K562 (cell line): Measurements from ENCODE around the gene TAS2R40. TPM values are rescaled to one million over a fixed set of nuclear protein-coding genes. Genes with fewer than 3 reads are reported as not detected.

Experiments
- ATAC-seq: fragments of 200-7000 bp; cut with Tn5 transposase; 3 replicates; pipeline ENCODE4 v1.9.1; 2020; ENCODE audit warnings: moderate library complexity
- BruUV-seq: library from RNA; stranded (reverse); fragments of 400-500 nt; replicated peaks from 2 replicates; lab custom pipeline; 2021; lab: Mats Ljungman, UMichigan
- CTCF ChIA-PET: fragments of 300-600 bp; formaldehyde crosslinking; extraction: SDS; loops from one replicate; lab custom pipeline; 2021; ENCODE audit warnings: low intra/inter-chr PET ratio; lab: Yijun Ruan, JAX
- POLR2A ChIA-PET: fragments of 300-600, 350-650 bp; sonication (Branson Sonifier 250); formaldehyde crosslinking; extraction: SDS; loops from one replicate; lab custom pipeline; 2021; ENCODE audit warnings: antibody characterized with exemption, inconsistent platforms; lab: Yijun Ruan, JAX
- DNase-seq, 4 experiments: peaks; one replicate each; pipeline versions ENCODE4 v3.0.0 to v3.0.0-alpha.2; 2011 to 2018; ENCODE audit warnings: low spot score in 3 of 4, mixed read lengths in 3 of 4; ENCODE audit errors: extremely low read depth in 1 of 4
- FAIRE-seq: peaks from 2 replicates; lab custom pipeline; 2011; peaks lifted over from hg19 to GRCh38; lab: Jason Lieb, UNC
- H2AFZ ChIP-seq: 2 replicates; pipeline ENCODE4 v1.6.0; 2011; ENCODE audit warnings: low read depth, low read length, control low read depth, inconsistent platforms
- H3K27ac ChIP-seq: fragments of 200-600 bp; 3 replicates; pipeline ENCODE4 v1.8.0; 2011; ENCODE audit warnings: low read depth, mild to moderate bottlenecking, control low read depth, inconsistent platforms, low read length, moderate library complexity, mixed read lengths; ENCODE audit errors: extremely low read depth
- H3K27me3 ChIP-seq, 2 experiments: fragments of 300-600 bp in 1 of 2; 2 replicates in 1 of 2; 3 replicates in 1 of 2; pipeline versions ENCODE4 v1.6.0 to v1.8.0; 2011; ENCODE audit warnings: inconsistent platforms in 2 of 2, low read length in 2 of 2, mild to moderate bottlenecking in 1 of 2, mixed read lengths in 1 of 2, moderate library complexity in 1 of 2; ENCODE audit not compliant: control insufficient read depth in 2 of 2, insufficient read depth in 2 of 2
- H3K36me3 ChIP-seq: fragments of 300-600 bp; 3 replicates; pipeline ENCODE4 v1.8.0; 2011; ENCODE audit warnings: mild to moderate bottlenecking, low read length, inconsistent platforms; ENCODE audit not compliant: control insufficient read depth, insufficient read depth
- H3K4me1 ChIP-seq, 2 experiments: fragments of 200-600 bp in 1 of 2; replicated peaks in 1 of 2; 2 replicates in 1 of 2; 3 replicates in 1 of 2; pipeline versions ENCODE4 v1.5.1 to v1.8.0; 2011; ENCODE audit warnings: inconsistent platforms in 2 of 2, low read length in 2 of 2, mild to moderate bottlenecking in 1 of 2, mixed read lengths in 1 of 2, moderate library complexity in 1 of 2; ENCODE audit not compliant: control insufficient read depth in 2 of 2, insufficient read depth in 2 of 2
- H3K4me2 ChIP-seq: 2 replicates; pipeline ENCODE4 v1.6.1; 2011; ENCODE audit warnings: low read length, control low read depth, inconsistent platforms, mixed read lengths; ENCODE audit not compliant: insufficient read depth
- H3K4me3 ChIP-seq: fragments of 200-600 bp; sonication (generic), shearing (Covaris generic); 2 replicates; pipeline ENCODE4 v1.5.1; 2016; ENCODE audit warnings: control low read depth, inconsistent platforms
- H3K79me2 ChIP-seq: fragments of 200-600 bp; 3 replicates; pipeline ENCODE4 v1.8.0; 2011; ENCODE audit warnings: low read length, inconsistent platforms; ENCODE audit not compliant: control insufficient read depth, insufficient read depth
- H3K9ac ChIP-seq, 2 experiments: 2 replicates each; pipeline versions ENCODE4 v1.6.0 to v1.6.1; 2011; ENCODE audit warnings: low read depth in 2 of 2, low read length in 2 of 2, control low read depth in 1 of 2, inconsistent platforms in 1 of 2, mild to moderate bottlenecking in 1 of 2, mixed read lengths in 1 of 2; ENCODE audit not compliant: insufficient read depth in 1 of 2
- H3K9me1 ChIP-seq: one replicate; pipeline ENCODE4 v1.6.0; 2011; ENCODE audit warnings: inconsistent platforms, mild to moderate bottlenecking, low read length, moderate library complexity; ENCODE audit not compliant: control insufficient read depth, insufficient read depth
- H3K9me3 ChIP-seq: replicated peaks from 2 replicates; pipeline ENCODE4 v1.5.1; 2011; ENCODE audit warnings: low read depth, low read length, inconsistent platforms; ENCODE audit not compliant: control insufficient read depth, insufficient read depth
- H4K20me1 ChIP-seq: replicated peaks from 2 replicates; pipeline ENCODE4 v1.6.1; 2011; ENCODE audit warnings: low read length, inconsistent platforms, mixed read lengths; ENCODE audit not compliant: control insufficient read depth, insufficient read depth
- CCNT2 ChIP-seq: IDR thresholded peaks from 2 replicates; pipeline ENCODE4 v1.6.1; 2011; ENCODE audit warnings: borderline replicate concordance, low read depth, mild to moderate bottlenecking, moderate library complexity, mixed read lengths, low read length; ENCODE audit not compliant: insufficient read length; ENCODE audit errors: extremely low read depth
- HLTF ChIP-seq: fragments of 450-650 bp; IDR thresholded peaks from 2 replicates; pipeline ENCODE4 v1.6.1; 2016
- MEF2A ChIP-seq: IDR thresholded peaks from 2 replicates; pipeline ENCODE4 v1.6.1; 2011; ENCODE audit warnings: low read depth, mild to moderate bottlenecking, low read length, moderate library complexity; ENCODE audit not compliant: control insufficient read depth
- NCOA1 ChIP-seq: fragments of 450-650 bp; IDR thresholded peaks from 2 replicates; pipeline ENCODE4 v1.6.1; 2016; ENCODE audit warnings: low read depth
- NFE2 ChIP-seq: IDR thresholded peaks from 2 replicates; pipeline ENCODE4 v1.6.1; 2014; ENCODE audit warnings: antibody characterized with exemption, low read depth
- SREBF1 ChIP-seq: fragments of 150-350 bp; IDR thresholded peaks from 2 replicates; pipeline ENCODE4 v1.6.1; 2014; ENCODE audit warnings: antibody characterized with exemption, low read depth, low read length, borderline replicate concordance
- TGIF2 ChIP-seq: sonication (generic); formaldehyde crosslinking; IDR thresholded peaks from 2 replicates; pipeline ENCODE4 v1.8.1; 2022; ENCODE audit warnings: mild to moderate bottlenecking, missing genetic modification reagents, moderate library complexity
- ZBTB11 ChIP-seq, 3 experiments: fragments of 200-800 bp in 1 of 3; fragments of 250-450 bp in 1 of 3; fragments of 450-650 bp in 1 of 3; sonication (Bioruptor Pico) in 1 of 3; sonication (Bioruptor generic) in 1 of 3; formaldehyde crosslinking in 1 of 3; IDR thresholded peaks; 2 replicates each; pipeline versions ENCODE4 v1.6.1 to v1.8.0; 2016 to 2022; ENCODE audit warnings: mild to moderate bottlenecking in 2 of 3, missing genetic modification characterization in 2 of 3, missing compliant biosample characterization in 1 of 3, moderate library complexity in 1 of 3
- ZBTB7A ChIP-seq: IDR thresholded peaks from 2 replicates; pipeline ENCODE4 v1.6.1; 2011; ENCODE audit warnings: low read depth, mild to moderate bottlenecking, low read length, moderate library complexity, borderline replicate concordance; ENCODE audit not compliant: control insufficient read depth
- WGBS: fragments of 100-300 bp; shearing (Covaris generic); methylation state at CpG from one replicate; pipeline ENCODE4 v1.1.6; 2016; ENCODE audit warnings: low coverage, mixed read lengths; ENCODE audit not compliant: insufficient coverage; ENCODE audit errors: missing lambda C conversion rate; 5-methylcytosine and 5-hydroxymethylcytosine counted together
- in situ Hi-C: fragments of 300-500 bp; cut with MboI; formaldehyde crosslinking; loops from 4 replicates; pipeline ENCODE4 v1.15.0; 2018; ENCODE audit warnings: inconsistent platforms, mixed read lengths
- intact Hi-C: fragments of 100-400 bp; cut with micrococcal nuclease; formaldehyde crosslinking; loops from 2 replicates; pipeline ENCODE4 v1.14.2; 2022
- polyA plus RNA-seq, 8 experiments: library from polyadenylated mRNA; depleted of rRNA in 4 of 8; stranded (reverse) in 5 of 8; unstranded in 3 of 8; fragments of >200 nt; fragmentation: Nextera tagmentation in 2 of 8; fragmentation: Illumina TruSeq in 1 of 8; extraction: Ambion mirVana in 2 of 8; extraction: Trizol in 1 of 8; gene quantifications; 2 replicates each; pipeline versions ENCODE4 v1.2.1 to v1.2.3, GENCODE V29; 2011 to 2014; ENCODE audit warnings: inconsistent platforms in 1 of 8, missing spikeins in 1 of 8
- total RNA-seq, 7 experiments: library from RNA; depleted of rRNA in 6 of 7; stranded (reverse); fragments of >200 nt in 6 of 7; fragmentation: Illumina TruSeq in 2 of 7; extraction: Trizol in 2 of 7; gene quantifications; 2 replicates each; pipeline versions ENCODE4 v1.2.1 to v1.2.3, GENCODE V29; 2011 to 2021; ENCODE audit warnings: low replicate concordance in 1 of 7
- TF ChIP-seq, protein P1 (sequence below): fragments of 450-650 bp; formaldehyde crosslinking; IDR thresholded peaks from 2 replicates; pipeline ENCODE4 v1.4.0; 2022; ENCODE audit warnings: missing genetic modification characterization
- TF ChIP-seq, protein P2 (sequence below): sonication (generic); formaldehyde crosslinking; IDR thresholded peaks from 2 replicates; pipeline ENCODE4 v1.8.0; 2022; ENCODE audit warnings: mild to moderate bottlenecking, missing genetic modification reagents

The TAS2R40 gene
- total and polyA plus RNA-seq, 9 of the 15 experiments (the other 6 are each of a cell fraction or from before 2014, with no cell fraction given): not detected

DNA sequence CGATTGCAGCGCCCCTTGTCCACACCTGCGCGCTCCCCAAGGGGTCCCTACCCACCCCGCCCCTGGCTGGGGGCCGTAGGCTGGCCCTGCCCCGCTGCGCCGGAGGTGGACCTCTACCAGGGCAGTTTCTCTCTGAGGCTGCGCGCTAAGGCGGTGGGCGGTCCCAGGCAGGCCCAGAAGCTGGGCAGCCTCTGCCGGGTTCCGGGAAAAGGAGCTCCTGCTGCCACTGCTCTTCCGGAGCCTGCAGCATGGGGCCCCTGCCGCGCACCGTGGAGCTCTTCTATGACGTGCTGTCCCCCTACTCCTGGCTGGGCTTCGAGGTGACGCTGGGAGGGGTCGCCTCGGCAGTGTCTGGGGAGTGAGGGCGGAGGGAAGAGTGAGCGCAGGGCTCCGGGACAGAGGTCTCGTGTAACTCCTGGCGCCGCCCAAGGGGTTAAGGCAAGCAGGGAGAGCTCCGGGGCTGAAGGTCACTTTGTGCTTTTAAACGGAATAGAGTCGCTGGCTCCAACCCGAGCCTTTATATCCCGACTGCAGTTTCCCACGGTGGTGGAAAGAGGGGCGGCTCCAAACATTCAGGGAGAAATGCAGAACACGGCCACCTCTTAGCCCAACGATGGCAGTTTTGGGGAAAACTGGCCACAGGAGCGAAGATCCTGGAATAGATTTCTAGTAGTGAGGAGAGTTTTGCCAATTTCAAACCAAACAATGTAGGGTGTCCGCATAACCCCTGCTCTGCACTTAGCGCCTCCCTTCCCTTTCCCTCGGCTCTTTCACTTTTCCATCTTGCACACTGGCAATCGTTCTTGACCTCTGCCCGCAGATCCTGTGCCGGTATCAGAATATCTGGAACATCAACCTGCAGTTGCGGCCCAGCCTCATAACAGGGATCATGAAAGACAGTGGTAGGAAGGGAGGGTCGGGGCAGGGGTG lies 41.7 kb downstream of the TAS2R40 start, which contains the start of gene GSTK1:
GSTK1 (plus strand) TSS at position 176 of the 930 bp plus-strand sequence; CDS start at position 249, 73 bp downstream.
- POLR2A ChIA-PET: interaction anchor here (0.6 to 2.1 kb wide), 7 partner anchors 9 to 129 kb away, joined by 3 to 11 read pairs (median 6); partner anchors contain the start of gene CASP2
- H3K9ac ChIP-seq: peak within 1 kb of the TSS; percentile 72 to 96
- TSS peak; percentile 73 for BruUV-seq
- TF ChIP-seq SREBF1 (no peak), ZBTB7A (peak; percentile 94), ZBTB11 (CRISPR knock-in tag; IDR thresholded peaks at IDR 0.05) (peak in 1 of 3 experiments; percentile 80; a peak in 2 of 6 replicates), TGIF2 (CRISPR knock-in tag) (no peak), MEF2A (no peak), HLTF (peak; percentile 69; the same call in 1 of the 2 replicates), CCNT2 (peak; percentile 50), NFE2 (no peak), NCOA1 (peak; percentile 51; the same call in 1 of the 2 replicates)
- TF ChIP-seq, protein P1, sequence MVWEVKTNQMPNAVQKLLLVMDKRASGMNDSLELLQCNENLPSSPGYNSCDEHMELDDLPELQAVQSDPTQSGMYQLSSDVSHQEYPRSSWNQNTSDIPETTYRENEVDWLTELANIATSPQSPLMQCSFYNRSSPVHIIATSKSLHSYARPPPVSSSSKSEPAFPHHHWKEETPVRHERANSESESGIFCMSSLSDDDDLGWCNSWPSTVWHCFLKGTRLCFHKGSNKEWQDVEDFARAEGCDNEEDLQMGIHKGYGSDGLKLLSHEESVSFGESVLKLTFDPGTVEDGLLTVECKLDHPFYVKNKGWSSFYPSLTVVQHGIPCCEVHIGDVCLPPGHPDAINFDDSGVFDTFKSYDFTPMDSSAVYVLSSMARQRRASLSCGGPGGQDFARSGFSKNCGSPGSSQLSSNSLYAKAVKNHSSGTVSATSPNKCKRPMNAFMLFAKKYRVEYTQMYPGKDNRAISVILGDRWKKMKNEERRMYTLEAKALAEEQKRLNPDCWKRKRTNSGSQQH: peak; percentile 85
- TF ChIP-seq, protein P2, sequence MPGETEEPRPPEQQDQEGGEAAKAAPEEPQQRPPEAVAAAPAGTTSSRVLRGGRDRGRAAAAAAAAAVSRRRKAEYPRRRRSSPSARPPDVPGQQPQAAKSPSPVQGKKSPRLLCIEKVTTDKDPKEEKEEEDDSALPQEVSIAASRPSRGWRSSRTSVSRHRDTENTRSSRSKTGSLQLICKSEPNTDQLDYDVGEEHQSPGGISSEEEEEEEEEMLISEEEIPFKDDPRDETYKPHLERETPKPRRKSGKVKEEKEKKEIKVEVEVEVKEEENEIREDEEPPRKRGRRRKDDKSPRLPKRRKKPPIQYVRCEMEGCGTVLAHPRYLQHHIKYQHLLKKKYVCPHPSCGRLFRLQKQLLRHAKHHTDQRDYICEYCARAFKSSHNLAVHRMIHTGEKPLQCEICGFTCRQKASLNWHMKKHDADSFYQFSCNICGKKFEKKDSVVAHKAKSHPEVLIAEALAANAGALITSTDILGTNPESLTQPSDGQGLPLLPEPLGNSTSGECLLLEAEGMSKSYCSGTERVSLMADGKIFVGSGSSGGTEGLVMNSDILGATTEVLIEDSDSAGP (CRISPR knock-in tag): no peak

More for the DNA sequence above, 41.7 kb downstream of the TAS2R40 start, which contains the start of gene GSTK1:
- Histone ChIP-seq H3K4me2 (peak within 1 kb of the TSS; percentile 86), H3K27me3 (no peaks in the 10 kb centered on the region), H3K9me3 (no peaks in the 10 kb centered on the region), H3K36me3 (peaks cover 42% of the 10 kb centered on the region), H2AFZ (peak within 1 kb of the TSS; percentile 96), H3K4me3 (peak within 1 kb of the TSS; percentile 59), H3K9me1 (peaks cover 9% of the 10 kb centered on the region), H4K20me1 (no peaks in the 10 kb centered on the region), H3K4me1 (peaks cover 24 to 29% of the 10 kb centered on the region in 2 experiments), H3K27ac (peak within 1 kb of the TSS; percentile 74), H3K79me2 (peaks cover 29% of the 10 kb centered on the region)
- ATAC-seq (peak; percentile 97), DNase-seq (peak; percentile 88 to 95 (median 91)), FAIRE-seq (peak; percentile 71)
- in situ Hi-C loops (no loop called here), intact Hi-C loops (loop anchor here (1.0 kb wide), 1 partner anchor 26 kb away; no protein-coding TSS in a partner anchor)
- WGBS: 2% methylated on average over 48 of the region's 48 CpGs
- CTCF ChIA-PET: no interaction called here
